SH-SY5Y (cell line): ENCODE measurements around the gene PRR13.

Experiments used
- GATA2 ChIP-seq: IDR thresholded peaks from 2 replicates; pipeline ENCODE4 v1.6.1; 2011; ENCODE audit warnings: mild to moderate bottlenecking, low read depth, low read length
- GATA3 ChIP-seq: IDR thresholded peaks from 2 replicates; pipeline ENCODE4 v1.6.1; 2011; ENCODE audit warnings: low read depth, mild to moderate bottlenecking, low read length, moderate library complexity

Gene PRR13

GRCh38 chr12:53443955-53444354 lies 2.4 kb downstream of the PRR13 start:
- TF ChIP-seq GATA2 (no peak), GATA3 (no peak)

GRCh38 chr12:53450936-53451335 lies 9.4 kb downstream of the PRR13 start:
- TF ChIP-seq GATA3: no peak
- no peak for TF ChIP-seq GATA2

- TF ChIP-seq GATA3 (no peak), GATA2 (peak; percentile 65)
Observed at GRCh38 chr12:53451661-53452158, 10.2 kb downstream of the PRR13 start, which contains the start of gene PCBP2. Gene PCBP2 (plus strand): TSS chr12:53452102. CDS start chr12:53454801, 2,699 bp downstream.

GRCh38 chr12:53452159-53453077 lies 10.9 kb downstream of the PRR13 start:
- TF ChIP-seq GATA2 (no peak), GATA3 (no peak)

GRCh38 chr12:53453953-53454640 lies 12.6 kb downstream of the PRR13 start:
- no peak for TF ChIP-seq GATA2
- TF ChIP-seq GATA3: no peak

GRCh38 chr12:53454707-53455106 lies 13.2 kb downstream of the PRR13 start:
- 0 out of 2 replicates have a peak, but pooled peaks have one; percentile 37 for TF ChIP-seq GATA2
- TF ChIP-seq GATA3: no peak

GRCh38 chr12:53456654-53457366 lies 15.3 kb downstream of the PRR13 start:
- TF ChIP-seq GATA3 (no peak), GATA2 (no peak)

GRCh38 chr12:53459097-53459496 lies 17.6 kb downstream of the PRR13 start:
- TF ChIP-seq GATA3 (no peak), GATA2 (no peak)

- TF ChIP-seq GATA3 (no peak), GATA2 (no peak)
Observed at GRCh38 chr12:53461059-53461458, 19.5 kb downstream of the PRR13 start.

- no peak for TF ChIP-seq GATA3
- TF ChIP-seq GATA2: no peak
Observed at GRCh38 chr12:53461591-53461990, 20.1 kb downstream of the PRR13 start.

- TF ChIP-seq GATA2 (no peak), GATA3 (no peak)
Observed at GRCh38 chr12:53462935-53463334, 21.4 kb downstream of the PRR13 start.

GRCh38 chr12:53463802-53464560 lies 22.4 kb downstream of the PRR13 start:
- no peak for TF ChIP-seq GATA3
- no peak for TF ChIP-seq GATA2

GRCh38 chr12:53464685-53465418 lies 23.3 kb downstream of the PRR13 start:
- TF ChIP-seq GATA2 (no peak), GATA3 (no peak)

- TF ChIP-seq GATA2 (no peak), GATA3 (no peak)
Observed at GRCh38 chr12:53465679-53466078, 24.1 kb downstream of the PRR13 start.
